Measurements from ENCODE around the gene RTN4RL2.
A peak's percentile ranks its signal among the peaks of the same experiment; 100 is the strongest.

Gene RTN4RL2

DNA sequence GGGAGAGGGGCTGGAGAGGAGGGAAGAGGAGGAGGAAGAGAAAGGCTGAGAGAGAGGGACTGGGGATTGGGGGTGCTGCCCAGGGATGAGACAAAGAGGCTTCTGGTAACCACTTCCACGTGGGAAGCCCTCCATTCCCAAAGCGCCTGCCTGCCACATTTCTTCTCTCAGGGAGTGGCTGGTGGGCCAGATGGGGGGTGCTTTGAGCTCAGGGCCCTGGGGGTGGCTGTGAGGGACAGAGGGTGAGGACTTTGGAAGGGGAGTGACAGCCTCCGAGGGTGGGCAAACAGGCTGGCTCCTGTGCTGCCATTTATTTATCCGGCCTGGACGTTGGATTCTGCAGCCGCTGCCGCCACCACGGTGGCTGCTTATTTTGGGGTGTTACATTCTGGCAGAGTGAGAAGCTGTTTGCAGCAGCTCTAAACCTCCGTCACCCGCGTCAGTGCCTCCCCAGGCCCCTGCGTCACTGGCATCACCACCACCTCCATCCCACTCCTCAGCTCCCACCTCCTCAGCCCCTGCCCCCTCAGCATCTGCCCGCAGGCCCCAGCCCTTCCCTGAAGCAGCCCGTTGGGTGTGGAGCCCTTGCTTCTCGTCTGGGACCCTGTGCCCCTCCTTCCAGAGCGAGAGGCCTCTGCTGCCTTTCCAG is 1.6 kb downstream of the RTN4RL2 start:
- TF ChIP-seq, protein P1, sequence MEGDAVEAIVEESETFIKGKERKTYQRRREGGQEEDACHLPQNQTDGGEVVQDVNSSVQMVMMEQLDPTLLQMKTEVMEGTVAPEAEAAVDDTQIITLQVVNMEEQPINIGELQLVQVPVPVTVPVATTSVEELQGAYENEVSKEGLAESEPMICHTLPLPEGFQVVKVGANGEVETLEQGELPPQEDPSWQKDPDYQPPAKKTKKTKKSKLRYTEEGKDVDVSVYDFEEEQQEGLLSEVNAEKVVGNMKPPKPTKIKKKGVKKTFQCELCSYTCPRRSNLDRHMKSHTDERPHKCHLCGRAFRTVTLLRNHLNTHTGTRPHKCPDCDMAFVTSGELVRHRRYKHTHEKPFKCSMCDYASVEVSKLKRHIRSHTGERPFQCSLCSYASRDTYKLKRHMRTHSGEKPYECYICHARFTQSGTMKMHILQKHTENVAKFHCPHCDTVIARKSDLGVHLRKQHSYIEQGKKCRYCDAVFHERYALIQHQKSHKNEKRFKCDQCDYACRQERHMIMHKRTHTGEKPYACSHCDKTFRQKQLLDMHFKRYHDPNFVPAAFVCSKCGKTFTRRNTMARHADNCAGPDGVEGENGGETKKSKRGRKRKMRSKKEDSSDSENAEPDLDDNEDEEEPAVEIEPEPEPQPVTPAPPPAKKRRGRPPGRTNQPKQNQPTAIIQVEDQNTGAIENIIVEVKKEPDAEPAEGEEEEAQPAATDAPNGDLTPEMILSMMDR (conservative IDR thresholded peaks at IDR 0.05; ENCODE audit: control insufficient read depth, insufficient read depth, low read depth, low read length): no peak
- no peak overlapping the region for H3K4me3 ChIP-seq (ENCODE audit: control insufficient read depth, low read depth, low read length)
- DNase-seq (ENCODE audit: low read depth): no peak

GRCh38 chr11:57462597-57462996 is 2.3 kb downstream of the RTN4RL2 start:
- TF ChIP-seq, protein P1 (conservative IDR thresholded peaks at IDR 0.05; ENCODE audit: control insufficient read depth, insufficient read depth, low read depth, low read length): no peak
- no peak for DNase-seq (ENCODE audit: low read depth)
- no peak overlapping the region for H3K4me3 ChIP-seq (ENCODE audit: control insufficient read depth, low read depth, low read length)

GRCh38 chr11:57463671-57464538 is 3.6 kb downstream of the RTN4RL2 start:
- no peak for DNase-seq (ENCODE audit: low read depth)
- no peak overlapping the region for H3K4me3 ChIP-seq (ENCODE audit: control insufficient read depth, low read depth, low read length)
- TF ChIP-seq, protein P1 (conservative IDR thresholded peaks at IDR 0.05; ENCODE audit: control insufficient read depth, insufficient read depth, low read depth, low read length): no peak

- peak; percentile 57 for DNase-seq (ENCODE audit: low read depth)
- TF ChIP-seq, protein P1 (conservative IDR thresholded peaks at IDR 0.05; ENCODE audit: control insufficient read depth, insufficient read depth, low read depth, low read length): no peak
Measured at GRCh38 chr11:57464539-57465181, 4.3 kb downstream of the RTN4RL2 start.

GRCh38 chr11:57466680-57467079 is 6.4 kb downstream of the RTN4RL2 start:
- TF ChIP-seq, protein P1 (conservative IDR thresholded peaks at IDR 0.05; ENCODE audit: control insufficient read depth, insufficient read depth, low read depth, low read length): no peak
- no peak for DNase-seq (ENCODE audit: low read depth)
- no peak overlapping the region for H3K4me3 ChIP-seq (ENCODE audit: control insufficient read depth, low read depth, low read length)

More at GRCh38 chr11:57464539-57465181, 4.3 kb downstream of the RTN4RL2 start:
- no peak overlapping the region for H3K4me3 ChIP-seq (ENCODE audit: control insufficient read depth, low read depth, low read length)

- no peak overlapping the region for H3K4me3 ChIP-seq (ENCODE audit: control insufficient read depth, low read depth, low read length)
- TF ChIP-seq, protein P1 (conservative IDR thresholded peaks at IDR 0.05; ENCODE audit: control insufficient read depth, insufficient read depth, low read depth, low read length): no peak
- DNase-seq (ENCODE audit: low read depth): no peak
Measured at GRCh38 chr11:57467508-57468157, 7.3 kb downstream of the RTN4RL2 start.

All from fibroblast of mammary gland (primary cell).